Activated CD4-positive, alpha-beta T cell treated with anti-CD3 and anti-CD28 coated beads for 24 hours (primary cell): ENCODE data around the gene FAM53B.

ENCODE experiments used
- DNase-seq, 2 donors: peaks; one replicate each; pipeline ENCODE4 v3.0.0-alpha.2; 2020; ENCODE audit warnings: low read depth in 2 of 2

Gene FAM53B

GRCh38 chr10:124709861-124710260, 34.3 kb downstream of the FAM53B start:
- DNase-seq: no peak

DNA sequence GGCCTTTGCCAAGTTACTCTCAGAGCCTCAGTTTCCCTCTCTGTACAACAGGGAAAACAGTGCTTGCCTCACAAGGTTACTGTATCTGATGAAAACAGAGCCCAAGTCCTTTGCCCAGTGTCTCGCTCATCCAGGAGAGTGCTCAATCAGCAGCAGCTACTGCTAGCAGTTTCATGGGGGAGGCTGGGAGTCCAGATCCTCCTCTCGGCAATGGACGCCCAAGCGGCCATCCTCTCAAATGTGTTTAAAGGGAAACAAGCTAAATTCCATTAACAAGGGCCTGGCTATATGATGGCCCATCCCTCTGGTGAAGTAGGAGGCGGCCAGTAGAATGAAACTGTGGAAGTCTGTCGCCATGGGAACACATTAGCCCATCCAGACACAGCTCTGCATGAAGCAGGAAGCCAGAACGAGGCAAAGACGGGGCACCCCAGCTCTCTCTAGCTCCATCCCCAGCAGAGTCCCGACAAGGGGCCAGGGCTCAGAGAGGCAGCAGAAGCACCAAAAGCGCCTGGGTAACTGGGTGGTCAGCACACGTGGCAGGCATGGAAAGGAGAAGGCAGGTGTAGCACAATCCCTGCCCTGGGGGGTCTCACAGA, 35.2 kb downstream of the FAM53B start:
- DNase-seq: no peak

DNA sequence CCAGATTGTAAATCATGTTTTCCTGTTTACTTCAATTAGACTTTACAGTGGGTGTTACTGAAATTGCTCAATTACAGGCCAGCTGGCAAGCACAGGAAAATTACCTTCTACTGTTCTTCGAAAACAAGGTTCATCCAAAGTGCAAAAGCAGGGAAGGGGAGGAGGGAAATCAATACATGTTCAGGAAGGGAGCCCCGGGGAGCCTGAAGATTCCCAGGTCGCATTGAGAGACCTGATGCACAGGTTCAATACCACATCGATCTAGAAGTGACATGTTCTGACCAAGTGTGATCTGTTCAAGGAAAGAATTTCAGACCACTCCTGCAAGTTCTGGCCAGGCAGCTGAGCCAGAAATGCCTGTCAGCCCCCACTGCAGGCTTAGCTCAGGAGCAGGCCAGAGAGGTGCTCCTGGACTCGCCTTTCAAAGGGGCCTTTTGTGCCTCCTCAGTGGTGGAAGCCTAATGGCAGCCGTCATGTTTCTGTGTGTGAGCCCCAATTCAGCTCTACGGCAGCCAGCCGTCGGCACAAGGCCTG, 35.9 kb downstream of the FAM53B start:
- no peak for DNase-seq

- DNase-seq: no peak
These were observed 36.6 kb downstream of the FAM53B start for GRCh38 chr10:124707551-124707950.

DNA sequence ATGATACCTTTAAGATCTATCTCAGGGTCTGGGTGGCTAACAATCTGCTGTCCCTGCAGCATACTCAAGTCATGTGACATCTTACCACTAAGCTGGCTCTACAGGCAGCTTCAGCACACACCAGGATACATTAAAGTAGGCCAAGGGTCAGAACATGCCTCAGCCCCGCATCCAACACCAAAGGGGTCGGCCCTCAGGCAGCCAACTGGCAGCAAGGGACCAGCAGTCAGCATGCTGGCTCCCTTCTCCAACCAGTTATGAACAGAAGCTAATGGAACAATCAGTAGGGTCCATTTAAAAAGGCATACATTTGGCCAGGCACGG, 37.1 kb downstream of the FAM53B start:
- no peak for DNase-seq

GRCh38 chr10:124706462-124707143, 37.6 kb downstream of the FAM53B start:
- DNase-seq: no peak

DNA sequence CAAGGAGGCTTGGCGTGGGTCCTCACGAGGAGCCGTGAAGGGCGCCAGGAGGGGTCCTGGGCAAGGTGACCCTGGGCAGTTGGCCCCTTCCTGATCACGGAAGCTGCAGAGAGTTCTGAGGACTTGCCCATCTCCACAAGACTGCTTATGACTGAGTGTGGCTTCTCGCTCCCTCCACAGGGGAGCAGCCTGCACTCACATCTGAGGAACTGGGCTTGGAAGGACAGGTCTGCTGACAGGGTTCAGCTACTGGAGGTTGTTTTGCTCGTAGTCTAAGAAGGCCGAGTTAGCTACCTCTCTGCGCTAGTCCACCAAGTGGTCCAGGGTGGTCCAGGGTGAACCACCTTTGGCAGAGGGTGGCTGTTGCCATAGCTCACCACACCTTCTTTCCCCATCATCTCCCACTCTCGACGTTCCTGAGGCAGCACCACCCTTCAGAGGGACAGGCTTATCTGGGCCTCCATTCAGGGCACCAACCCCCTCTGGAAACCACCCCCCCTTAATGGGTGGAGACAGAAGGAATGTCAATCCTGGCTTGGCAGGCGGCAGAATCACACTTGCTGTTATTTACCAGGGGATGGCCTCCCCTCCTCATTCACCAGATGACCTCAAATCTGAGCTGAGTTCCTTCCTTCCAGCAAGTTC, 38.2 kb downstream of the FAM53B start:
- DNase-seq: no peak

GRCh38 chr10:124705381-124705740, 38.8 kb downstream of the FAM53B start:
- no peak for DNase-seq

DNA sequence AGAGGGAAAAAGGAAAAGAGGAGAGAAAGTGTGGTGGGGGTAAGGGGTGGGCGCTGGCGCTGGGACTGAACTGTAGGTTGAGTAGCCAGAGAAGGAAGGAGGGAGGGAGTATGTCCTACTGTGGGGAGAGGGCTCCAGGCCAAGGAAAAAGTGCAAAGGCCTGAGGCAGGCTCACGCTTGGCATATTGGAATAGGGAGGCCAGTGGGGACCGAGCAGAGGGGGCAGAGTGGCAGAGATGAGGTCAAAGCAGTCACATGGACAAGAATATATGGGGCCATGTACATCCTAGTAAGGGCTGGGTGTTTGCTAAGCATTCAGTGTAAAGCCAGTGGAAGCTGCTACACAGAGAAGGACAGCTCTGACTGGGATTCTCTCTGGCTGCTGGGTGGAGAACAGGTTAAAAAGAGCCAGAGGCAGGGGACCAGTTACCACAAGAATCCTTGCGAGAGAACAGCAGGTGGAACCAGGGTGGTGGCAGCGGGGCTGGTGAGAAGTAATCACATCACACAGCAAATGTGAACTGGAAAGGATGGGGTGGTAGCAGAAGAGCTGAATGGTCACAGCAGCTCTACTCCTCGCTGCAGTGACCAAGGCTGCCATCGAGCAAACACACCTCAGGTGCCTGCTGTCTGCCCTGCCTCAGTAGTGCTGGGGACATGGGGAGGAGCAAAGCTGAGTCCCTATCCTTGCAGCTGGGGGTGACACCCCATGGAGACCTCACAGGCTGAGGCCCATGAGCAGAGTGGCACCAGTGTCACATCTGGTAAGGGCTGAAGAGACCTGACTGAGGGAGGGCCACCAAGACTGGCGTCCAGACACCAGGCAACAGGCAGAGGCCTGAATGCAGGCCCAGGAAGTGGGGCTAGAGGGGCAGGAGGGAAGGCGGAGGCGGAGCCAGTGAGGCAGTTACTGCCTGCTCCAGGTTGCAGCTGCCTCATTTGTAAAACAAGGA, 39.5 kb downstream of the FAM53B start:
- no peak for DNase-seq

GRCh38 chr10:124703778-124704427, 40.3 kb downstream of the FAM53B start:
- no peak for DNase-seq

GRCh38 chr10:124703372-124703771, 40.8 kb downstream of the FAM53B start:
- DNase-seq: no peak

DNA sequence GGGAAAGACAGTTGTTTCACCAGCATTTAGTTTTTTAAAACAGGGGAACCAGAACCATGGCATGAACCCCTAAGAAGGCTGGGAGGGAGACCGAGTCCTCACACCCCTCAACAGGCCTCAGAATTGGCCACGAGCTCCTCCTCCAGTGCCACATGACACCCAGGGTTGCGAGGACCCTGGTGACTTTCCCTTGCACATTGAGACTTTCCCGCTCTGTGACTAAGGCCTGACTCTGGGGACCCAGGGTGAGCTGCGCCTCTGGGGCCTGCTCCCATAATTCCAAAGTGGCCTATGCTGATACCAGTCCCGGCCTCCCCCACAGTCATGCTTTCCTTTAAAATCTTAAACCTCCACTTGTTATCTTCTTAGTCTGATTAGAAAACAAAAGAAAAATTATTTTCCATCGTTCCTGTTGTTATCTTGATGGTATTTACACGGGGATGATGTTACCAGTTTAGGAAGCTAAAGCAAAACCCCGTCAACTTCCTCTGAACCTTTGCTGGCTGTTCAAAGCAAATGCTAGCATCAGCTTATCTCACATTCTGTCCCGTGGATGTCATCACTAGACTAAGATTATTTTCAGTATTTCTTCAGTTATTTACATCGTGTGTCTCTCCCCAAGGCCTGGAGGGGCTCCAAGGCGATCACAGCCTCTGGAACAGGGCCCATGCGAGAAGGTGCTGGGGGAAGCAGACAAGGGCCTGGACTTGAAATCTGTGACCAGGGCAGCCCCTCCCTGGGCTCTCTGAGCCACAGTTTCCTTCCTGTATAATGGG, 42.1 kb downstream of the FAM53B start:
- peak; percentile 35 to 36 for DNase-seq

DNA sequence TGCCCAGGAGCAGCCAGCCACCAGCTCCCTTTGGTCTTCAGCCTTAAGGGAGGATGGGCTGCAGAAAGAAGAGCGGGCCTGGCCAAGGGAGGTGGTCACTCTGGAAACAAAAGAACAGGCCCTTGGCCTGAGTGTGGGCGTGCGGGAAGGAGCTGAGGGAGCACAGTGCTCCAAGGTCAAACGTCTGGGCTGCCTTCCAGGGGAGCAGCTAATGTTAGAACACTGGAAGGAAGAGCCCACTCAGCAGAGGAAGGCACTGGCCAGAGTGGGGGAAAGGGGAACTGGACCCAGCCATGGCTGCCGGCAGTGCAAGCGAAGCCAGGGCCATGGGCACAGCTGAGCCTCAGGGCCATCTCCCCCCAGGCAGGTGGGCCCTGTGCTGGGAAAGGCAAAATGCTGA, 42.7 kb downstream of the FAM53B start:
- DNase-seq: no peak

GRCh38 chr10:124701038-124701365, 43.2 kb downstream of the FAM53B start:
- no peak for DNase-seq

DNA sequence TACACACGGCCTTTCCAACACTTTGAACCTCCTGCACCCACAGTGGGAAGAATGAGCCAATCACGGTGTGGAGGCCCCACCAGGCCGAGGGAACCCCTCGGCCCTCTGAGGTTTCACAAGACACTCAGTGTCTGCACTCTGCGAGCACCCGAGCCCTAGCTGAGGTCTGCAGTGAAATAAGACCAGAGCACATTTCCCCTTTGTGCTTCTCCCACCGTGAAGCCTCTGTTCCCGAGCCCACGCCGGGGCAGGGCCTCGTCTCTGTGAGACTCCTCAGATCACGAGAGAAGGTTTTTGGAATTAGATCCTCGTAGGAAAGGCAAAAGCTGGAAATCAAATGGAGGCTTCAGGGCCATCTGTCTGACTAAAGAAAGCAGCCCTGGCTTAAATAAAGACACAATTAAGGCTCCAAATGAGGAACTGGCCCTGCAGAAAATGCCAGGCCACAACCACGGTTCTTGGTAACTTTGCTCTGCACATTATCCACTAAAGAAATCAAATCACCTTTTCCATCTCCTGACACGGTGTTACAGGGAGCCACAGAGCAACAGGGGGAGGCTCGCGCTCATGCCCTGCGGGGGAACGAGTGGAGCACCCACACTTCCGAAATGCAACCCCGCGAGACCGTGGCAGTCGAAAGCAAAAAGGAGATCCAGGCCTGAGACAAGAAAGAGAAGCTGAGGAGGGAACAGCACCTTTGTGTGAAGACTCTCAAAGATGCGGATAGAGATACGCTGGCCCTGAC, 43.7 kb downstream of the FAM53B start:
- no peak for DNase-seq

GRCh38 chr10:124699471-124700292, 44.5 kb downstream of the FAM53B start:
- no peak for DNase-seq

GRCh38 chr10:124698545-124699469, 45.4 kb downstream of the FAM53B start:
- no peak for DNase-seq

- DNase-seq: peak in 1 of 2 donors; percentile 35
These were observed 46.2 kb downstream of the FAM53B start for GRCh38 chr10:124697837-124698544.
